WTC11 (cell line): ENCODE results near the gene EFHD1. TPM values are rescaled to one million over a fixed set of nuclear protein-coding genes. Genes with fewer than 3 reads are reported as not detected.

Experiments used
- ATAC-seq: fragments of 200-7000 bp; cut with Tn5 transposase; 2 replicates; pipeline ENCODE4 v1.10.0; 2021; ENCODE audit warnings: mild to moderate bottlenecking, moderate library complexity
- CTCF ChIA-PET: fragments of 300-600 bp; sonication (Branson Sonifier 250); formaldehyde crosslinking; loops from one replicate; lab custom pipeline; 2021; ENCODE audit warnings: antibody characterized with exemption; lab: Charles Lee
- POLR2A ChIA-PET: fragments of 350-600 bp; sonication (Branson Sonifier 250); formaldehyde crosslinking; loops from one replicate; lab custom pipeline; 2021; ENCODE audit warnings: antibody characterized with exemption; lab: Charles Lee
- DNase-seq: peaks from one replicate; pipeline ENCODE4 v3.0.0; 2021; ENCODE audit warnings: low spot score
- H3K27ac Mint-ChIP-seq: 2 replicates; pipeline ENCODE4 v1.8.0; 2021; ENCODE audit warnings: mixed read lengths
- H3K27me3 Mint-ChIP-seq: 2 replicates; pipeline ENCODE4 v1.8.0; 2021; ENCODE audit warnings: low read depth, mild to moderate bottlenecking, moderate library complexity, mixed read lengths
- H3K36me3 Mint-ChIP-seq: 2 replicates; pipeline ENCODE4 v1.8.0; 2021; ENCODE audit warnings: mixed read lengths
- H3K4me1 Mint-ChIP-seq: 2 replicates; pipeline ENCODE4 v1.8.0; 2022; ENCODE audit warnings: mixed read lengths
- H3K4me3 Mint-ChIP-seq: 2 replicates; pipeline ENCODE4 v1.8.0; 2021; ENCODE audit warnings: mild to moderate bottlenecking, moderate library complexity, mixed read lengths
- H3K9me3 Mint-ChIP-seq: 2 replicates; pipeline ENCODE4 v1.8.0; 2021; ENCODE audit warnings: mixed read lengths
- ATF2 ChIP-seq: sonication (generic); formaldehyde crosslinking; IDR thresholded peaks from 2 replicates; pipeline ENCODE4 v1.8.1; 2022; ENCODE audit warnings: low read depth, missing genetic modification reagents, borderline replicate concordance
- CDX4 ChIP-seq: fragments of 250-450 bp; sonication (Bioruptor Pico); IDR thresholded peaks from 2 replicates; pipeline ENCODE4 v1.9.0; 2021; ENCODE audit warnings: moderate library complexity, mild to moderate bottlenecking, inconsistent platforms, borderline replicate concordance
- CTCF ChIP-seq: fragments of 200-600 bp; IDR thresholded peaks from 2 replicates; pipeline ENCODE4 v1.8.0; 2022; ENCODE audit warnings: antibody characterized with exemption
- ETV6 ChIP-seq: sonication (generic); formaldehyde crosslinking; IDR thresholded peaks from 2 replicates; pipeline ENCODE4 v1.8.1; 2022; ENCODE audit warnings: mild to moderate bottlenecking, missing genetic modification reagents
- FOXK1 ChIP-seq: sonication (generic); formaldehyde crosslinking; IDR thresholded peaks from 2 replicates; pipeline ENCODE4 v1.8.0; 2022; ENCODE audit warnings: mild to moderate bottlenecking, moderate library complexity, missing genetic modification reagents
- GABPB1 ChIP-seq: sonication (generic); formaldehyde crosslinking; IDR thresholded peaks from 2 replicates; pipeline ENCODE4 v1.8.1; 2023; ENCODE audit warnings: mild to moderate bottlenecking, missing genetic modification reagents
- JUN ChIP-seq: sonication (generic); formaldehyde crosslinking; IDR thresholded peaks from 2 replicates; pipeline ENCODE4 v1.8.0; 2023; ENCODE audit warnings: mild to moderate bottlenecking, missing genetic modification reagents
- KAT7 ChIP-seq: sonication (generic); formaldehyde crosslinking; IDR thresholded peaks from 2 replicates; pipeline ENCODE4 v1.8.1; 2023; ENCODE audit warnings: missing genetic modification reagents, mild to moderate bottlenecking, borderline replicate concordance
- MAX ChIP-seq: sonication (generic); formaldehyde crosslinking; IDR thresholded peaks from 2 replicates; pipeline ENCODE4 v1.8.0; 2022; ENCODE audit warnings: mild to moderate bottlenecking, missing genetic modification reagents
- MXD4 ChIP-seq: fragments of 250-450 bp; sonication (Bioruptor Pico); IDR thresholded peaks from 2 replicates; pipeline ENCODE4 v1.8.0; 2021; ENCODE audit warnings: mild to moderate bottlenecking, moderate library complexity, borderline replicate concordance
- NFATC4 ChIP-seq: fragments of 250-450 bp; sonication (Bioruptor Pico); IDR thresholded peaks from 2 replicates; pipeline ENCODE4 v1.9.0; 2021; ENCODE audit warnings: mild to moderate bottlenecking
- NFE2L1 ChIP-seq: sonication (generic); formaldehyde crosslinking; IDR thresholded peaks from 2 replicates; pipeline ENCODE4 v1.8.1; 2023; ENCODE audit warnings: missing genetic modification reagents
- NFYB ChIP-seq: sonication (generic); formaldehyde crosslinking; conservative IDR thresholded peaks from 2 replicates; pipeline ENCODE4 v1.8.0; 2022; ENCODE audit warnings: low read depth, missing genetic modification reagents
- OVOL2 ChIP-seq: fragments of 250-450 bp; sonication (Bioruptor Pico); IDR thresholded peaks from 2 replicates; pipeline ENCODE4 v1.9.0; 2021; ENCODE audit warnings: mild to moderate bottlenecking, borderline replicate concordance
- SP1 ChIP-seq: sonication (generic); formaldehyde crosslinking; conservative IDR thresholded peaks from 2 replicates; pipeline ENCODE4 v1.8.1; 2022; ENCODE audit warnings: missing genetic modification reagents
- TEAD1 ChIP-seq: sonication (generic); formaldehyde crosslinking; IDR thresholded peaks from 2 replicates; pipeline ENCODE4 v1.8.0; 2022; ENCODE audit warnings: mild to moderate bottlenecking, missing genetic modification reagents
- TEAD4 ChIP-seq: sonication (generic); formaldehyde crosslinking; IDR thresholded peaks from 2 replicates; pipeline ENCODE4 v1.8.0; 2022; ENCODE audit warnings: mild to moderate bottlenecking, missing genetic modification reagents
- ZBTB21 ChIP-seq: sonication (generic); formaldehyde crosslinking; IDR thresholded peaks from 2 replicates; pipeline ENCODE4 v1.8.1; 2023; ENCODE audit warnings: mild to moderate bottlenecking, missing genetic modification reagents, borderline replicate concordance
- ZBTB43 ChIP-seq: sonication (generic); formaldehyde crosslinking; IDR thresholded peaks from 2 replicates; pipeline ENCODE4 v1.8.1; 2023; ENCODE audit warnings: mild to moderate bottlenecking, missing genetic modification reagents
- ZNF219 ChIP-seq: sonication (generic); formaldehyde crosslinking; IDR thresholded peaks from 2 replicates; pipeline ENCODE4 v1.8.0; 2023; ENCODE audit warnings: missing genetic modification reagents, mild to moderate bottlenecking, borderline replicate concordance
- ZNF263 ChIP-seq: sonication (generic); formaldehyde crosslinking; IDR thresholded peaks from 2 replicates; pipeline ENCODE4 v1.8.1; 2022; ENCODE audit warnings: low read depth, mild to moderate bottlenecking, moderate library complexity, missing genetic modification reagents
- ZNF317 ChIP-seq: sonication (generic); formaldehyde crosslinking; IDR thresholded peaks from 2 replicates; pipeline ENCODE4 v1.8.1; 2023; ENCODE audit warnings: low read depth, mild to moderate bottlenecking, moderate library complexity, missing genetic modification reagents, borderline replicate concordance
- ZNF512 ChIP-seq: sonication (generic); formaldehyde crosslinking; IDR thresholded peaks from 2 replicates; pipeline ENCODE4 v1.8.1; 2022; ENCODE audit warnings: missing genetic modification reagents, borderline replicate concordance
- ZNF671 ChIP-seq: fragments of 250-450 bp; sonication (Bioruptor Pico); IDR thresholded peaks from 2 replicates; pipeline ENCODE4 v1.8.0; 2021; ENCODE audit warnings: mild to moderate bottlenecking
- ZSCAN18 ChIP-seq: fragments of 250-450 bp; sonication (Bioruptor Pico); IDR thresholded peaks from 2 replicates; pipeline ENCODE4 v2.1.2; 2022; ENCODE audit warnings: mild to moderate bottlenecking, moderate library complexity
- total RNA-seq: library from RNA; stranded (reverse); gene quantifications from 3 replicates; pipeline ENCODE4 v1.2.3, GENCODE V29; 2021

Gene EFHD1
- total RNA-seq, 1 experiment from 2014 or later, result 6.1 TPM

- Mint-ChIP-seq H3K27me3 (no peaks in the 10 kb centered on the region), H3K9me3 (no peaks in the 10 kb centered on the region), H3K27ac (no peak overlapping the region), H3K4me1 (no peaks in the 10 kb centered on the region), H3K4me3 (no peak overlapping the region), H3K36me3 (no peaks in the 10 kb centered on the region)
- CTCF ChIA-PET, result no interaction called here
- TF ChIP-seq ZNF219, result no peak
- TF ChIP-seq CDX4, result no peak
- no peak for TF ChIP-seq OVOL2 (CRISPR knock-in tag)
- TF ChIP-seq MXD4 (CRISPR knock-in tag), result no peak
- TF ChIP-seq ZNF512 (CRISPR knock-in tag), result no peak
- no peak for TF ChIP-seq TEAD4 (CRISPR knock-in tag)
- TF ChIP-seq NFYB (CRISPR knock-in tag), result no peak
- no peak for TF ChIP-seq JUN (CRISPR knock-in tag)
- no peak for TF ChIP-seq NFE2L1 (CRISPR knock-in tag)
- DNase-seq (no peak), ATAC-seq (no peak)
- POLR2A ChIA-PET, result no interaction called here
Observed at GRCh38 chr2:232675381-232675780, 42.0 kb downstream of the EFHD1 start.

- TF ChIP-seq FOXK1 (CRISPR knock-in tag), result no peak
- no peak for TF ChIP-seq GABPB1 (CRISPR knock-in tag)
- ChIA-PET POLR2A (no interaction called here), CTCF (interaction anchor here (0.7 to 0.8 kb wide), 2 partner anchors 69 to 429 kb away, joined by 3 read pairs; no protein-coding TSS in a partner anchor)
- H3K27ac Mint-ChIP-seq, result no peak overlapping the region
- ATAC-seq, result no peak
- no peak overlapping the region for H3K4me3 Mint-ChIP-seq
- H3K27me3 Mint-ChIP-seq, result peaks cover 3% of the 10 kb centered on the region; the same call in 1 of the 2 replicates
- no peaks in the 10 kb centered on the region for H3K9me3 Mint-ChIP-seq
- H3K4me1 Mint-ChIP-seq, result no peaks in the 10 kb centered on the region
- no peaks in the 10 kb centered on the region for H3K36me3 Mint-ChIP-seq
- DNase-seq, result no peak
Observed at GRCh38 chr2:232680006-232680405, 46.6 kb downstream of the EFHD1 start.

GRCh38 chr2:232681527-232681926 lies 48.1 kb downstream of the EFHD1 start:
- DNase-seq, result no peak
- no peaks in the 10 kb centered on the region for H3K9me3 Mint-ChIP-seq
- POLR2A ChIA-PET, result interaction anchor here (0.6 kb wide), 1 partner anchor 507 kb away, joined by 6 read pairs; no protein-coding TSS in a partner anchor
- H3K4me3 Mint-ChIP-seq, result no peak overlapping the region
- no peak for ATAC-seq
- no peaks in the 10 kb centered on the region for H3K4me1 Mint-ChIP-seq
- H3K27ac Mint-ChIP-seq, result no peak overlapping the region
- peaks cover 3% of the 10 kb centered on the region; the same call in 1 of the 2 replicates for H3K27me3 Mint-ChIP-seq
- no peaks in the 10 kb centered on the region for H3K36me3 Mint-ChIP-seq
- CTCF ChIA-PET, result no interaction called here
- TF ChIP-seq ZSCAN18 (CRISPR knock-in tag) (no peak), ZBTB21 (CRISPR knock-in tag) (no peak), ZNF671 (CRISPR knock-in tag) (no peak), SP1 (CRISPR knock-in tag) (no peak), ZBTB43 (no peak), TEAD1 (CRISPR knock-in tag) (no peak), ZNF317 (CRISPR knock-in tag) (no peak), NFATC4 (CRISPR knock-in tag) (no peak), ZNF263 (CRISPR knock-in tag) (no peak), CTCF (no peak), ETV6 (CRISPR knock-in tag) (no peak), KAT7 (no peak), GABPB1 (CRISPR knock-in tag) (no peak), ZNF219 (no peak), ATF2 (CRISPR knock-in tag) (no peak), NFE2L1 (CRISPR knock-in tag) (no peak), MAX (CRISPR knock-in tag) (no peak)
